NCI-H2107 treated with DMSO at 0.1 percent for 48 hours (cell line): ENCODE measurements around the gene ERF.

Source experiments
- DNase-seq: peaks from one replicate; lab custom pipeline; 2025; ENCODE audit not compliant: unreplicated experiment; lab: John Stamatoyannopoulos, UW

The ERF gene

GRCh38 chr19:42254850-42255765 is at the start of gene ERF:
Gene ERF, minus strand, starts transcription at chr19:42255128. Its CDS starts 129 bp downstream, at chr19:42254999.
- peak; percentile 18 for DNase-seq

DNA sequence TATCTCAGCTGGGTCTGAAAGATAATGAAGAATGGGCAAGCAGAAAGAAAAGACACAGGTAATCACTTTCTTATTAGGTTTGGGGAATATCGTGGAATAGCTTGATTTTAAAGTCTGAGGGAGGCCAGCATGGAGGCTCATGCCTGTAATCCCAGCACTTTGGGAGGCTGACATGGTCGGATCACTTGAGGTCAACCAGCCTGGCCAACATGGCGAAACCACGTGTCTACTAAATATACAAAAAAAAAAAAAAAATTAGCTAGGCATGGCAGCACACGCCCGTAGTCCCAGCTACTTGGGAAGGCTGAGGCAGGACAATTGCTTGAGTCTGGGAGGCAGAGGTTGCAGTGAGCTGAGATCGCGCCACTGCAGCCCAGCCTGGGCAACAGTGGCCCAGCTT is 48.9 kb upstream of the ERF start:
- no peak for DNase-seq

DNA sequence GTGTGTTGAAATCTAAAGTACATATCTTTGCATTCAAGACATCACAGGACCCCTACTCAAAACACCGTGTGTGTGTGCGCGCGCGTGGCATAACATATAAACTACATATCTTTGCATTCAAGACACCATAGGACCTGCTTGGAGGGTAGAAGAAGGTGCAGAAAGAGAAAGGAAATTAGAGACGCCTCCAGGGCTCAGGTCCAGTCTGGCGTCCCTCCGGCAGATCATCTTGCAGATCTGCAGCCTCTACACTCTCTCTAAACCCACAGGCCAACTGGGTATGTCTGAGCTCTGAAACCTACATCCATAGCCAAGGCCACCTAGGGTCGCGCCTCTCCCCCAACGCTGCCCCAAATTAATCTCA is 48.2 kb upstream of the ERF start:
- no peak for DNase-seq

- no peak for DNase-seq
Observed at GRCh38 chr19:42301646-42302203, 46.8 kb upstream of the ERF start, which contains the start of gene PRR19. Gene PRR19, plus strand, starts transcription at chr19:42302132. Its CDS starts 7,453 bp downstream, at chr19:42309585.

- DNase-seq, result no peak
Observed at GRCh38 chr19:42297039-42297438, 42.1 kb upstream of the ERF start.

DNA sequence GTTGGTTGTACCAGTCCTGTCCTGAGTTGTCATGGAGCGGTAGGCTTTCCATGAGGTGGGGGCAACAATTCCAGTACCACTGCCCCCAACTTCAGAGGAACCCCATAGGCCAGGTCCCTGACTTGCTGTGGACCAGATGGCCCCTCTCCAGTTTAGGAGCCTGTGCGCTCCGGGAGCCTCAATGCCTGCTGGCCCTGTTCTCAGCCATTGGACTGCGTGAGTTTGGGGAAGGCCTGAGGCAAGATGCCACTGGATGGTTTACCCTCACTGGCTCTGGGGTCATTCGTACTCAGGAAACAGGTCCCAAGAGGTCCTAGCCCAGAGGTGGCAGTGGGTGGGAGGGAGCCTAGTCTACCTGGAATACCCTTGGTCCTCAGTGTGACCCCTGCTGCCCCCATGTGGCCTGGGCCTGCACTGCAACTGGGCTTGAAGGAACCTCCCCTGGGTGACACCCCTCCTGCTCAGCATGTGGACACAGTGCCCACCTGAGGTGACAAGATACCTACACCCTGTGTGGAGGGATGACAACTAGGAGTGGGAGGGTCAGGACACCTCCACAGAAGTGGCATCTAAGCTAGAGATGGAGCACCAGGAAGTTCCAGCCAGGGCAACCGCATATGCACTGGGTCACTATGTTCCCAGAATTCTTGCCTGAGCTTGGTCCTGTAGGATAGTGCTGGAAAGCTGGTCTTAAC is 41.0 kb upstream of the ERF start:
- DNase-seq, result peak; percentile 36

DNA sequence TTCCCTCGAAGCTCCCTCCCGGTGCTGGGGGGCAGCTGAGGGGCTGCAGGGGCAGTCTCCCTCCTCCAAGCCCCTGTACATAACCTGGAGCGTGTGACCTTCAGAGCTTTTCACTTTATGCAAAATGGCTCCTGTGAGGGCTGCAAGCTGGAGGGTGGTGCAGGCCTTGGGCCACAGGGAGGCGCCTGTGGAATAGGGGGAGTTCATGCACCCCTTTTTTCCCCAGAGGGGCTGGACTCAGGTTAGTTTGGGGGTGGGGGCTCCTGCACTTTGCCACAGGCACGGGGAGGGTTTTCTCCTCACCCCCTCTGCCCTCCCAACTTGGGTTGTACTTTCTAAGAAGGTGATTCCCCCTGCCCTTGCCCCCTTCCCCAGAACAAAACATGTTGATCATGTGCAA is 40.4 kb upstream of the ERF start:
- DNase-seq, result no peak

GRCh38 chr19:42294471-42295137 is 39.7 kb upstream of the ERF start:
- no peak for DNase-seq

DNA sequence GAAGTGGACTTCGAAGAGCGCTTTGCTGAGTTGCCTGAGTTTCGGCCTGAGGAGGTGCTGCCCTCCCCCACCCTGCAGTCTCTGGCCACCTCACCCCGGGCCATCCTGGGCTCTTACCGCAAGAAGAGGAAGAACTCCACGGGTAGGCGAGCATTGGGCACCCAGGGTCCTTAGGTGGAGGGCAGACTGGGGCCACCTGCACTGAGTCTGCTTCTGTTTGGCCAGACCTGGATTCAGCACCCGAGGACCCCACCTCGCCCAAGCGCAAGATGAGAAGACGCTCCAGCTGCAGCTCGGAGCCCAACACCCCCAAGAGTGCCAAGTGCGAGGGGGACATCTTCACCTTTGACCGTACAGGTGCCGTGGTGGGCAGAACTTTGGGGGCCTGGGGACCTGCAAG is 39.0 kb upstream of the ERF start:
- DNase-seq, result no peak

- DNase-seq, result no peak
Observed at GRCh38 chr19:42293540-42293939, 38.6 kb upstream of the ERF start.

DNA sequence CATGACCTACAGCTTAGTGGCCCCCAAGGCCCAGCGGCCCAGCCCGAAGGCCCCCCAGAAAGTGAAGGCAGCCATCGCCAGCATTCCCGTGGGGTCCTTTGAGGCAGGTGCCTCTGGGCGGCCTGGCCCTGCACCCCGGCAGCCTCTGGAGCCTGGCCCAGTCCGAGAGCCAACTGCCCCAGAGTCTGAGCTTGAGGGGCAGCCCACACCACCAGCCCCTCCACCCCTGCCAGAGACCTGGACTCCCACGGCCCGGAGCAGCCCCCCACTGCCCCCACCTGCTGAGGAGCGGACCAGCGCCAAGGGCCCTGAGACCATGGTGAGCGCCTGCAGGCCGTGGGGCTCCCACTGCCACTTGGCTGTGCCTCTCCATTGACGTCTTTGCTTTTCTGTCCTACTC is 38.0 kb upstream of the ERF start:
- DNase-seq, result no peak

DNA sequence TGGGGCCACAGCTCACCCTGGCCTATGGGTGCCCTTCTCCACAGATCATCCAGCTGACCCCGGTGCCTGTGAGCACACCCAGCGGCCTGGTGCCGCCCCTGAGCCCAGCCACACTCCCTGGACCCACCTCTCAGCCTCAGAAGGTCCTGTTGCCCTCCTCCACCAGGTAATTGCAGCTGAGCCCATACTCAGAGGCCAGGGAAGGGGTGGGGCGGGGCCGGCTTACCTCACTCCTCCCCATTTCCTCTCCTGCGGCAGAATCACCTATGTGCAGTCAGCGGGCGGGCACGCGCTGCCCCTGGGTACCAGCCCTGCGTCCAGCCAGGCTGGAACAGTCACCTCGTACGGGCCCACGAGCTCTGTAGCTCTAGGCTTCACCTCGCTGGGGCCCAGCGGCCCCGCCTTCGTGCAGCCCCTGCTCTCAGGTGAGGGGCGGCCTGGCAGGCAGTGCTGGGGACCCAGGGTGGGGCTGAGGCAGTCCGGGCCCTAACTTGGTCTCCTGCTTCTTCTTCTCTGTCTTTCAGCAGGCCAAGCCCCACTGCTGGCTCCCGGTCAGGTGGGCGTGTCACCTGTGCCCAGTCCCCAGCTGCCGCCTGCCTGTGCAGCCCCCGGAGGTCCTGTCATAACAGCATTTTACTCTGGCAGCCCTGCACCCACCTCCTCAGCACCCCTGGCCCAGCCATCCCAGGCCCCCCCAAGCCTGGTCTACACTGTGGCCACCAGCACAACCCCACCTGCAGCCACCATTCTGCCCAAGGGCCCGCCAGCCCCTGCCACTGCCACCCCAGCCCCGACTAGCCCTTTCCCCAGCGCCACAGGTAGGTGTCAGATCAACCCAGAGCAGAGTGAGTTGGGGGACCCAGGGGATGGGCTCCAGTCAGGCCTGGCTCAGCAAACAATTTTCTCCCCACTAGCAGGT is 37.4 kb upstream of the ERF start:
- no peak for DNase-seq

- no peak for DNase-seq
Observed at GRCh38 chr19:42291435-42291810, 36.5 kb upstream of the ERF start.

DNA sequence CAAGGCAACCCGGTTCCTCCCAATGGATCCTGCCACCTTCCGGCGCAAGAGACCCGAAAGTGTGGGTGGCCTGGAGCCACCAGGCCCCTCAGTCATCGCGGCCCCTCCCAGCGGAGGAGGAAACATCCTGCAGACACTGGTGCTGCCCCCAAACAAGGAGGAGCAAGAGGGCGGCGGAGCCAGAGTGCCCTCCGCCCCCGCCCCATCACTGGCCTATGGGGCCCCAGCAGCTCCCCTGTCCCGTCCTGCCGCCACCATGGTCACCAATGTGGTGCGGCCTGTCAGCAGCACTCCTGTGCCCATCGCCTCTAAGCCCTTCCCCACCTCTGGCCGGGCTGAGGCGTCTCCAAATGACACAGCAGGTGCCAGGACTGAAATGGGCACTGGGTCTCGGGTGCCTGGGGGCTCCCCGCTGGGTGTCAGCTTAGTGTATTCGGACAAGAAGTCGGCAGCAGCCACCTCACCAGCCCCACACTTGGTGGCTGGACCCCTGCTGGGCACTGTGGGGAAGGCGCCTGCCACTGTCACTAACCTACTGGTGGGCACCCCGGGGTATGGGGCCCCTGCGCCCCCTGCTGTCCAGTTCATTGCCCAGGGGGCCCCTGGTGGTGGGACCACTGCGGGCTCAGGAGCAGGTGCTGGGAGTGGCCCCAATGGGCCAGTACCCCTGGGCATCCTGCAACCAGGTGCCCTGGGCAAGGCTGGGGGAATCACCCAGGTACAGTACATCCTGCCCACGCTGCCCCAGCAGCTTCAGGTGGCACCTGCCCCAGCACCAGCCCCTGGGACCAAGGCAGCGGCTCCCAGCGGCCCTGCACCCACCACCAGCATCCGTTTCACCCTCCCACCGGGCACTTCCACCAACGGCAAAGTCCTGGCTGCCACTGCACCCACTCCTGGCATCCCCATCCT is 35.9 kb upstream of the ERF start:
- no peak for DNase-seq

GRCh38 chr19:42290136-42290522 is 35.2 kb upstream of the ERF start:
- no peak for DNase-seq

DNA sequence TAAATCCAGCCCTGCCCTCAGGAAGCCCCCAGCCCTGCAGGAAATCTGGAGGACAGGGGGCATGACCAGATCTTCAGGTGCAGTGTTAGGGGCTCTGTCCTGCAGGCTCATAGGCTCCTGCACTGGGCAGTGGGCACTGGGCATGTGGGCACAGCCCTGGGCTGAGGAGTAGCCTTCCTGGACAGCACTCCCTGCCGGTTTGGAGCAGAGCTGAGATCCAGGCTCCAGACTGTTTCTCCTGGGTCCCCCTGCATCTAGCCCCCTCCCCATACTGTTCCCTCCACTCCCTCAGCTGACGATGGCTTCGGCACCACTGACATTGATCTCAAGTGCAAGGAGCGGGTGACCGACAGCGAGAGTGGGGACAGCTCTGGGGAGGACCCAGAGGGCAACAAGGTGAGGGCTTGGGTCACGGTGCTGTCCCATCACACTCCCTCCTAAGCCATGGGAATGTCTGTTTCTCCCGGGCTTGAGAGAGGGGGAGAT is 34.7 kb upstream of the ERF start:
- DNase-seq, result no peak

DNA sequence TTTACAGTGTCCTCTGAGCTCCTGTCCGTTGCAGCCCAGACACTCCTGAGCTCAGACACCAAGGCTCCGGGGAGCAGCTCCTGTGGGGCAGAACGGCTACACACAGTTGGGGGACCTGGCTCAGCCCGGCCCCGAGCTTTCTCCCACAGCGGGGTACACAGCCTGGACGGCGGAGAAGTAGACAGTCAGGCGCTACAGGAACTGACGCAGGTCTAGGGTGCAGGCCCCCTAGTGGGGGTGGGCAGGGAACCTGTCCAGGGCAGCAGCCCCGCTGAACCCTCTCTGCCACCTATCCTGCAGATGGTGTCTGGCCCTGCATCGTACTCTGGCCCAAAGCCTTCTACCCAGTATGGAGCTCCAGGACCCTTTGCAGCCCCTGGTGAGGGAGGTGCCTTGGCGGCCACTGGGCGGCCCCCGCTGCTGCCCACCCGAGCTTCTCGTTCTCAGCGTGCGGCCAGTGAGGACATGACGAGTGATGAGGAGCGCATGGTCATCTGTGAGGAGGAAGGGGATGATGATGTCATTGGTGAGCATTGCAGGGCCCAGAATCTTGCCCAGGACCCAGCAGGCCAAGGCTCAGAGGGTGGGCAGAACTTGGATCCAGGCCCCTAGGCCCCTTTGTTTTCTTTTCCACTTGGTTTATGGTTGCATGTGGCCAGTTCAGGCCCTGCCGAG is 34.1 kb upstream of the ERF start:
- no peak for DNase-seq

- no peak for DNase-seq
Observed at GRCh38 chr19:42288387-42288786, 33.5 kb upstream of the ERF start.

DNA sequence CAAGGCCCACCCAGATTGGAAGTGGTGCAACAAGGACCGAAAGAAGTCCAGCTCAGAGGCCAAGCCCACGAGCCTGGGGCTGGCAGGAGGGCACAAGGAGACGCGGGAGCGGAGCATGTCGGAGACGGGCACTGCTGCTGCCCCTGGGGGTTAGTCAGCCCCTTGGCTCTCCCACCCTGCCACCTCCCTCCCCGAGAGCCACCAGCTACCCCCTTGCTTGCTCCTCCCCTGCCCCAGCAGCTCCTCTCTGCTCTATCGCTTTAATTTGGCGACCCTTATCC is 32.8 kb upstream of the ERF start:
- DNase-seq, result no peak
